Kidney epithelial cell (primary cell): Measurements from ENCODE around the gene ATP11C. TPM values are rescaled to one million over a fixed set of nuclear protein-coding genes. Genes with fewer than 3 reads are reported as not detected.

Experiments used
- DNase-seq: peaks from one replicate; pipeline ENCODE4 v3.0.0-alpha.2; 2010; ENCODE audit warnings: low read depth
- H3K27me3 ChIP-seq: 2 replicates; pipeline ENCODE4 v1.6.0; 2011; ENCODE audit warnings: low read length; ENCODE audit not compliant: control insufficient read depth, insufficient read depth
- H3K36me3 ChIP-seq: 2 replicates; pipeline ENCODE4 v1.5.1; 2011; ENCODE audit warnings: low read length; ENCODE audit not compliant: control insufficient read depth, insufficient read depth
- H3K4me3 ChIP-seq: 2 replicates; pipeline ENCODE4 v1.5.1; 2011; ENCODE audit warnings: low read depth, mild to moderate bottlenecking, control low read depth, low read length
- CTCF ChIP-seq: IDR thresholded peaks from 2 replicates; pipeline ENCODE4 v1.5.1; 2011; ENCODE audit warnings: mild to moderate bottlenecking, moderate library complexity, low read length, control low read depth, inconsistent platforms; ENCODE audit not compliant: insufficient read depth, poor library complexity, severe bottlenecking
- total RNA-seq: library from RNA; depleted of rRNA; stranded (reverse); fragments of >200 nt; gene quantifications from 2 replicates; pipeline ENCODE4 v1.2.3, GENCODE V29; 2015

The ATP11C gene
- total RNA-seq, 1 donor from 2014 or later = 32.4 TPM

- no peak overlapping the region for H3K4me3 ChIP-seq
- TF ChIP-seq CTCF = no peak
- H3K27me3 ChIP-seq = no peaks in the 10 kb centered on the region
- no peak for DNase-seq
- H3K36me3 ChIP-seq = no peaks in the 10 kb centered on the region
These were observed 162.5 kb downstream of the ATP11C start for GRCh38 chrX:139770366-139770765.

GRCh38 chrX:139766545-139766983, 166.3 kb downstream of the ATP11C start:
- Histone ChIP-seq H3K27me3 (no peaks in the 10 kb centered on the region), H3K36me3 (no peaks in the 10 kb centered on the region), H3K4me3 (no peak overlapping the region)
- no peak for TF ChIP-seq CTCF
- DNase-seq = no peak

- Histone ChIP-seq H3K4me3 (no peak overlapping the region), H3K36me3 (no peaks in the 10 kb centered on the region), H3K27me3 (no peaks in the 10 kb centered on the region)
- DNase-seq = no peak
- TF ChIP-seq CTCF = no peak
These were observed 170.3 kb downstream of the ATP11C start for GRCh38 chrX:139762400-139763183.

- Histone ChIP-seq H3K4me3 (no peak overlapping the region), H3K36me3 (no peaks in the 10 kb centered on the region), H3K27me3 (no peaks in the 10 kb centered on the region)
- no peak for DNase-seq
- TF ChIP-seq CTCF = peak; percentile 38
These were observed 173.2 kb downstream of the ATP11C start for GRCh38 chrX:139759637-139760036.

DNA sequence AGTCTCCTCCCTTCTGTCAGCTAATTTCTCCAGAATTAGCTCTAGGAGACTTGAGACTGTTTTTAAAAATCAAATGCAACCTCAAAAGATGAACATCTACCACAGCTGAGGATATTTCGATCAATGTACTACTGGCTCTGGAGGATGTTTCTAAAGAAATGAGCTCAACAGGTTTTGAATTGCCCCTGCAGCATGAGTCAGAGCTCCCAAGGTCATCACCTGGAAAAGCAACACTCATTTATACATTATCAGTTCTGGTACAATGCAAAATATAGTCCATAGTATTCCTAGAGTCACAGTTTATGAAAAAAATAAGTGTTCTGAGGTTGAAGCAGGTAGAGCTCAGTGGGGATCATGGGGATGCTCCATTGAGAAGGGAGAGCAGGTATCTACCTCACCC, 174.0 kb downstream of the ATP11C start:
- DNase-seq = no peak
- no peak for TF ChIP-seq CTCF
- Histone ChIP-seq H3K4me3 (no peak overlapping the region), H3K36me3 (no peaks in the 10 kb centered on the region), H3K27me3 (no peaks in the 10 kb centered on the region)

- no peak for DNase-seq
- no peak overlapping the region for H3K4me3 ChIP-seq
- no peaks in the 10 kb centered on the region for H3K36me3 ChIP-seq
- H3K27me3 ChIP-seq = no peaks in the 10 kb centered on the region
- TF ChIP-seq CTCF = no peak
These were observed 174.6 kb downstream of the ATP11C start for GRCh38 chrX:139758250-139758649.
